Aorta (tissue), 5 donors: ENCODE measurements around the gene GBP1. TPM values are rescaled to one million over a fixed set of nuclear protein-coding genes. Genes with fewer than 3 reads are reported as not detected.

Experiments used
- ATAC-seq: fragments of 200-7000 bp; cut with Tn5 transposase; one replicate; pipeline ENCODE4 v1.9.1; 2022; ENCODE audit warnings: moderate library complexity; ENCODE audit not compliant: low FRiP score
- DNase-seq, 2 donors: peaks; one replicate each; pipeline ENCODE4 v3.0.0-alpha.2; 2020
- H3K27ac ChIP-seq, 2 donors: one replicate each; pipeline ENCODE4 v1.5.1; 2013; ENCODE audit warnings: low read length in 2 of 2, mild to moderate bottlenecking in 2 of 2, moderate library complexity in 2 of 2, control low read depth in 1 of 2, inconsistent platforms in 1 of 2, low read depth in 1 of 2
- H3K27me3 ChIP-seq, 2 donors: one replicate each; pipeline ENCODE4 v1.6.1; 2013; ENCODE audit warnings: control low read depth in 1 of 2, low read length in 1 of 2, mild to moderate bottlenecking in 1 of 2, moderate library complexity in 1 of 2; ENCODE audit not compliant: insufficient read depth in 2 of 2, control insufficient read depth in 1 of 2
- H3K36me3 ChIP-seq, 2 donors: one replicate each; pipeline ENCODE4 v1.6.1; 2013; ENCODE audit warnings: control low read depth in 1 of 2, low read length in 1 of 2, mild to moderate bottlenecking in 1 of 2; ENCODE audit not compliant: insufficient read depth in 2 of 2, control insufficient read depth in 1 of 2
- H3K4me1 ChIP-seq, 2 donors: one replicate each; pipeline ENCODE4 v1.6.1; 2013; ENCODE audit warnings: low read length in 2 of 2, control low read depth in 1 of 2, mild to moderate bottlenecking in 1 of 2, moderate library complexity in 1 of 2; ENCODE audit not compliant: insufficient read depth in 2 of 2, control insufficient read depth in 1 of 2
- H3K4me3 ChIP-seq, 2 donors: one replicate each; pipeline ENCODE4 v1.5.1; 2013; ENCODE audit warnings: low read length in 2 of 2, control low read depth in 1 of 2, mild to moderate bottlenecking in 1 of 2
- H3K9me3 ChIP-seq: one replicate; pipeline ENCODE4 v1.6.1; 2013; ENCODE audit warnings: mild to moderate bottlenecking, low read length; ENCODE audit not compliant: control insufficient read depth
- WGBS, 2 donors: extraction: QIAGEN DNeasy Blood & Tissue Kit; methylation state at CpG; one replicate each; pipeline ENCODE4 v1.1.7; 2013; 5-methylcytosine and 5-hydroxymethylcytosine counted together
- intact Hi-C, 2 donors: fragments of 100-400 bp; cut with DNase I; formaldehyde crosslinking; loops; one replicate each; pipeline versions ENCODE4 v1.14.2 to v1.15.0; 2022
- polyA plus RNA-seq, 2 donors: library from polyadenylated mRNA; stranded (reverse); fragments of 200-250 nt; gene quantifications; one replicate each; pipeline ENCODE4 v1.2.3, GENCODE V29; 2013
- total RNA-seq, 2 donors: library from RNA; stranded (reverse); fragmentation: NEBNext Ultra II Directional; extraction: Animal tissue kit (Norgen Biotek cat#: 25700); gene quantifications; one replicate each; pipeline ENCODE4 v1.2.1, GENCODE V29; 2021
- donor health status: healthy with polysubstance abuse.
- donor health status: Bipolar disorder and iron deficiency.
- donor health status: DM: no; HTN: no; CAD: no.
- donor health status: DM: no; HTN: no; CAD: no.
- donor health status: DM: yes; HTN: yes; CAD: no.

The GBP1 gene
- total and polyA plus RNA-seq, 4 donors, result 9.6 to 62.6 (median 44.6) TPM

DNA sequence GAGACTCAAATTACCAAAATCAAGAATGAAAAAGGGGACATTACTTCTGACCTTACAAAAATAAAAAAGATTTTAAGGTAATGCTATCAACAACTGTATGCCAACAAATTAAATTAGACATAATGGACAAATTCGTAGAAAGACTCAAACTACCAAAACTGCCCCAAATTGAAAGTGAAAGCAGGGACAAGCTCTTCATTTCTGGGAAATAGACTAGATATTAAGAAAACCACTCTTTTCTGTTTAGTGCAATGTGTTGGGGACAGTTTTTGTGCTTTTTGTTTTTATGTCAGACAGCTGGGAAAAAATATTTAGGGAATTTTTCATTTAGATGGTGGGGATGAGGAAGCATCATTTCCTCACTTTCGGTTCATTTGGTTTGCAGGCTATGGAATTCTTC is 4.9 kb upstream of the GBP1 start:
- Histone ChIP-seq H3K4me3 (peak overlapping the region in 1 of 2 donors; percentile 8), H3K4me1 (no peaks in the 10 kb centered on the region), H3K36me3 (no peaks in the 10 kb centered on the region), H3K27me3 (no peaks in the 10 kb centered on the region), H3K27ac (no peak overlapping the region), H3K9me3 (no peaks in the 10 kb centered on the region)
- DNase-seq (no peak), ATAC-seq (no peak)
- 81 to 84% methylated on average over 2 of the region's 2 CpGs for WGBS, 2 donors
- intact Hi-C loops, result loop anchor here in 1 of 2 donors (5.0 kb wide), 1 partner anchor 73 kb away; no protein-coding TSS in a partner anchor

DNA sequence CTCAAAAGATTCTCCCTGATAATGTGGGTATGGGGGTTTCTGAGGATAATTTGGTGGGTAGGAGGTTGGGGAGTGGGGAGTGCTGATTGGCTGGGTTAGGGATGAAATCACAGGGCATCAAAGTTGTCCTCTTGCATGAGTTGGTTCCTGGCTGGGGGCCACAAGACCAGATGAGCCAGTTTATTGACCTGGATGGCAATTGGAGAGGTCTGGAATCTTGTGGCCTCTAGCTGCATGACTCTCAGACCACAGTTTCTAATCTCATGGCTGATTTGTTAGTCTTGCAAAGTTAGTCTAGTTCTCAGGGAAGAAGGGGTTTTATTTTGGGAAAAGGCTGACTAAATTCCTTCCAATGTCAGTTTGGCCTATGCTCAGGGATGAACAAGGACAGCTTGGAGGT is 3.3 kb upstream of the GBP1 start:
- H3K9me3 ChIP-seq, result no peaks in the 10 kb centered on the region
- DNase-seq (no peak), ATAC-seq (no peak)
- no peaks in the 10 kb centered on the region for H3K4me1 ChIP-seq
- intact Hi-C loops, result loop anchor here in 1 of 2 donors (5.0 kb wide), 1 partner anchor 71 kb away; no protein-coding TSS in a partner anchor
- no peaks in the 10 kb centered on the region for H3K36me3 ChIP-seq
- no peaks in the 10 kb centered on the region for H3K27me3 ChIP-seq
- no peak overlapping the region for H3K4me3 ChIP-seq
- H3K27ac ChIP-seq, result no peak overlapping the region

DNA sequence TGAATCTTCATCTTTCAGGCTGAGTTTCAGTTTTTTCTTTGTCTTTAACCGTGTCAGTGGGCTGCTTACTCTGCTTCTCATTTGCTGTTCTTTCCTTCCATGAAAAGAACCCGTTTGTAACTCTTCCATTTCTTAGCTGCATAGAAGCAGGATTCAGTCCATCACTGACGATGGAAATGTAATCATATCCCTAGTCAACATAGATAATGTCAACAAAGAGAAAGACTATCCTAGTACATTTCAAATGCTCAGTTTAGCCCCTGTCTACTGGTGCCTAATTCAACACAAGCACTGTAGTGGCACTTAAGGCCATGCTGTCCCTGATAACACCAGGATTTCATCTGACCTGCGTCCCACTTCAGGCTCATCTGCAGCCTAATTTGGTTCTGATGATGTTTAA is 376 bp downstream of the GBP1 start:
- Histone ChIP-seq H3K27me3 (no peaks in the 10 kb centered on the region), H3K4me1 (no peaks in the 10 kb centered on the region), H3K4me3 (peak overlapping the region; percentile 94 to 98), H3K9me3 (no peaks in the 10 kb centered on the region), H3K36me3 (no peaks in the 10 kb centered on the region), H3K27ac (peak overlapping the region; percentile 15 to 64)
- intact Hi-C loops, result loop anchor here (5.0 kb wide), 2 partner anchors 42 to 67 kb away; partner anchors contain the start of gene GBP3 (in 1 of the 2)
- ATAC-seq (peak; percentile 66), DNase-seq (no peak)
- 1% methylated on average over 4 of the region's 4 CpGs for WGBS, 2 donors

DNA sequence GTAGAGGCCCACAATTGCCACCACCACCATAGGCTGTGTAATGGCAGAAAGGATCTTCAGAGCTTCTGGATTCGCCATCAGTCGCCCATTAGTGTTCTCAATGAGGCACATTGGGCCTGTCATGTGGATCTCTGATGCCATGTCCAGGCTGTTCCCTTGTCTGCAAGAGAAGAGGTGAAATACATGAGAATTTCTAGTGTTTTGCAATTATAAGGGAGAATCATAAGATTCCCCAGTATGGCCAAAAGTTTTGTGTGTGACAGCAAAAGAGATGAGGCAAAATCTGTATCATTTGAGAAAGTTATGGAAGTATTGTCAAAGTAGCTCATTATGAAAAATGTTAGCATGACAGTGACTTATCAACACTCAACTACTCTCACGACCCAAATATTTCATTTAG is 1.9 kb downstream of the GBP1 start:
- ATAC-seq, result no peak
- 79 to 86% methylated on average over 3 of the region's 3 CpGs for WGBS, 2 donors
- Histone ChIP-seq H3K4me1 (no peaks in the 10 kb centered on the region), H3K27ac (no peak overlapping the region), H3K36me3 (peaks cover 0 to 2% of the 10 kb centered on the region in 2 donors), H3K9me3 (no peaks in the 10 kb centered on the region), H3K27me3 (no peaks in the 10 kb centered on the region), H3K4me3 (no peak overlapping the region)
- DNase-seq, result no peak
- intact Hi-C loops, result loop anchor here in 1 of 2 donors (5.0 kb wide), 1 partner anchor 41 kb away; the partner anchor contains the start of gene GBP3

DNA sequence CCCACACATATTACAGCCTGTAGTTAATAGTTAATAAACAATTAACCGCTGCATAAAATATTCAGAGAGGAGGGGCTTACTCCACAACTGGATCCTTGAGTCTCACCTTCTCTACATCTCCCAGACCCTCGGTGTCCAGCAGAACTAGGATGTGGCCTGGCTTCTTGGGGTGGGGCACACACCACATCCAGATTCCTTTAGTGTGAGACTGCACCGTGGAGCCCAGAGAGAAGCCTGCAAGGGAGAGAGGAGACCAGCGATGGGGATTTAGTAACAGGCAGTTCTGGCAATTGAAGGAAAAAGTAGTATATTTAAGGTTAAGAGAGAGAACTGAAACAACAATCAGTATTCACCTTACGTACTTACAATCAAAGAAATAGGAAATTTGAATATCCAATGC is 4.9 kb downstream of the GBP1 start:
- no peak for DNase-seq
- WGBS, 2 donors, result 66 to 77% methylated on average over 5 of the region's 5 CpGs
- Histone ChIP-seq H3K36me3 (peaks cover 2 to 10% of the 10 kb centered on the region in 2 donors), H3K9me3 (no peaks in the 10 kb centered on the region), H3K27ac (no peak overlapping the region), H3K4me3 (no peak overlapping the region), H3K27me3 (no peaks in the 10 kb centered on the region), H3K4me1 (no peaks in the 10 kb centered on the region)
- intact Hi-C loops, result loop anchor here in 1 of 2 donors (5.0 kb wide), 1 partner anchor 38 kb away; the partner anchor contains the start of gene GBP3
- no peak for ATAC-seq

DNA sequence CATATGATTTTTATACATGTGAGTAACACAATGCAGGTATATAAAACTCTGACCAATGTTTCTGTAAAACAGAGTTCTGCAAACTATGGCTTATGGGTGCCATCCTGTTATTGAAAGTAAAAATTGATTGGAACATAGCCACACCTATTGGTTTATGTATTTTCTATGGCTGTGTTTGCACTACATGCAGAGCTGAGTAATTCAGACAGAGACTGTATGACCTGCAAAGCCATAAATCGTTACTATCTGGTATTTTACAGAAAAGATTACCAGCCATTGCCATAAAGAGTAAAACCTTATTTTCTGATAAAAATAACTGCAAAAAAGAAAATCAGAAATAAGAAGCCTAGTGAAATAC is 13.1 kb downstream of the GBP1 start:
- intact Hi-C loops, result no loop called here
- H3K27me3 ChIP-seq, result no peaks in the 10 kb centered on the region
- H3K27ac ChIP-seq, result no peak overlapping the region
- H3K9me3 ChIP-seq, result no peaks in the 10 kb centered on the region
- no peak overlapping the region for H3K4me3 ChIP-seq
- DNase-seq, result no peak
- WGBS, 2 donors, result 83 to 93% methylated on average over 1 of the region's 1 CpG
- no peak for ATAC-seq
- peaks cover 5 to 8% of the 10 kb centered on the region in 2 donors for H3K36me3 ChIP-seq
- no peaks in the 10 kb centered on the region for H3K4me1 ChIP-seq

DNA sequence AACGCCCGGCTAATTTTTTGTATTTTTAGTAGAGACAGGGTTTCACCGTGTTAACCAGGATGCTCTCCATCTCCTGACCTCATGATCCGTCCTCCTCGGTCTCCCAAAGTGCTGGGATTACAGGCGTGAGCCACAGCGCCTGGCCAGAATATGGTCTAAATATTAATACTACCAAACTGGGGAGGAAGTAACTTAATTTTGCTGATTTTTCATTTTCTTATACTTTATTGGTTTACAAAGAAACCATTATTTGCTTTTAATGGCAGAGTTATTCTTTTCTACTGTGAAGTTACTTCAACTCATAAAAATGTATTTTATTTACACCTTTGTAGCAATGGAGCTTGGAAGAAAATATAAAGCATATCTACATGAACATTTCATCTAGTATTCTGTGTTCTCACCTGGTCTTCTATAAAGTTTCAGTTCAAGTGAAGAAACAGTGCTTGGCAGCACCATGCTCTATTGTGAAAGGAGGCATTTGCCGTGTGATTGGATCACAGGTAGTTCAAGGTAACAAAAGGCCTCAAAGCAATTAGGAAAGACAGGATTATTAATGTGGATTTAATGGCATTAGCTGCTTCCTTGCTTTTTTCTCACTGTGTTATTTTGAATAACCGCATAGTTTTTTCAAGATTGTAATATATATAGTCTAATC is 13.6 kb downstream of the GBP1 start:
- 81 to 92% methylated on average over 9 of the region's 9 CpGs for WGBS, 2 donors
- peaks cover 3 to 6% of the 10 kb centered on the region in 2 donors for H3K36me3 ChIP-seq

DNA sequence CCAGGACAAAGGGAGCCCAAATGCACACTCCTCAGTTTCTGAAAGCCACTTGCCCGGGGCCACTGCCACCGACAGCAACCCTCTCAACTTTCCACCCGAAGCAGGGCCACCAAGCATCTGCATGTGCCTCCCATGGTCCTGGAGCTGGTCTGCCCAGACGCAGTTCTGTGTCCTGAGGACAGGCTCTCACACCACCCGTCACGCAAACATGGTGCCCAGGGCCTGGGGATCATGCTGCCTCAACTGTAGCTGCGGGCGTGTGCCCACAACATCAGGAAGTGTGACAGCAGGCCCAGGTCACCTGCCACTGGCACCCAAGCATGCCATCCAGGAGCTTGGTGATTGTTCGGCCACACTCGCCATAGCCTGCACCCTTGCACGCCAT is 14.4 kb downstream of the GBP1 start:
- DNase-seq (peak in 1 of 2 donors; percentile 58), ATAC-seq (no peak)
- intact Hi-C loops, result no loop called here
- H3K9me3 ChIP-seq, result no peaks in the 10 kb centered on the region
- no peak overlapping the region for H3K4me3 ChIP-seq
- no peaks in the 10 kb centered on the region for H3K4me1 ChIP-seq
- no peaks in the 10 kb centered on the region for H3K27me3 ChIP-seq
- WGBS, 2 donors, result 96 to 97% methylated on average over 11 of the region's 11 CpGs
- peaks cover 3 to 6% of the 10 kb centered on the region in 2 donors for H3K36me3 ChIP-seq
- no peak overlapping the region for H3K27ac ChIP-seq

More for the DNA sequence above, 13.6 kb downstream of the GBP1 start:
- H3K4me1 ChIP-seq, result no peaks in the 10 kb centered on the region
- H3K27me3 ChIP-seq, result no peaks in the 10 kb centered on the region
- H3K4me3 ChIP-seq, result no peak overlapping the region
- intact Hi-C loops, result no loop called here
- DNase-seq (no peak), ATAC-seq (no peak)
- no peak overlapping the region for H3K27ac ChIP-seq
- no peaks in the 10 kb centered on the region for H3K9me3 ChIP-seq
